ENCODE measurements around the gene WASHC2A.
"Not testable (repeated sequence)": the region's sequence is repeated elsewhere in the genome, so short reads cannot be mapped to it uniquely, and the experiment has no call there.

GRCh38 chr10:50094630-50095029, 26.9 kb downstream of the WASHC2A start:
- TF ChIP-seq, protein P1, sequence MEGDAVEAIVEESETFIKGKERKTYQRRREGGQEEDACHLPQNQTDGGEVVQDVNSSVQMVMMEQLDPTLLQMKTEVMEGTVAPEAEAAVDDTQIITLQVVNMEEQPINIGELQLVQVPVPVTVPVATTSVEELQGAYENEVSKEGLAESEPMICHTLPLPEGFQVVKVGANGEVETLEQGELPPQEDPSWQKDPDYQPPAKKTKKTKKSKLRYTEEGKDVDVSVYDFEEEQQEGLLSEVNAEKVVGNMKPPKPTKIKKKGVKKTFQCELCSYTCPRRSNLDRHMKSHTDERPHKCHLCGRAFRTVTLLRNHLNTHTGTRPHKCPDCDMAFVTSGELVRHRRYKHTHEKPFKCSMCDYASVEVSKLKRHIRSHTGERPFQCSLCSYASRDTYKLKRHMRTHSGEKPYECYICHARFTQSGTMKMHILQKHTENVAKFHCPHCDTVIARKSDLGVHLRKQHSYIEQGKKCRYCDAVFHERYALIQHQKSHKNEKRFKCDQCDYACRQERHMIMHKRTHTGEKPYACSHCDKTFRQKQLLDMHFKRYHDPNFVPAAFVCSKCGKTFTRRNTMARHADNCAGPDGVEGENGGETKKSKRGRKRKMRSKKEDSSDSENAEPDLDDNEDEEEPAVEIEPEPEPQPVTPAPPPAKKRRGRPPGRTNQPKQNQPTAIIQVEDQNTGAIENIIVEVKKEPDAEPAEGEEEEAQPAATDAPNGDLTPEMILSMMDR (IDR thresholded peaks at IDR 0.05), result not testable (repeated sequence)
- not testable (repeated sequence) for TF ChIP-seq EZH2 (IDR thresholded peaks at IDR 0.05; ENCODE audit: borderline replicate concordance, insufficient read depth, low read depth, low read length, poor library complexity, severe bottlenecking)

All from B cell (primary cell).